Measurements from ENCODE around the gene PHACTR1.

Gene PHACTR1

DNA sequence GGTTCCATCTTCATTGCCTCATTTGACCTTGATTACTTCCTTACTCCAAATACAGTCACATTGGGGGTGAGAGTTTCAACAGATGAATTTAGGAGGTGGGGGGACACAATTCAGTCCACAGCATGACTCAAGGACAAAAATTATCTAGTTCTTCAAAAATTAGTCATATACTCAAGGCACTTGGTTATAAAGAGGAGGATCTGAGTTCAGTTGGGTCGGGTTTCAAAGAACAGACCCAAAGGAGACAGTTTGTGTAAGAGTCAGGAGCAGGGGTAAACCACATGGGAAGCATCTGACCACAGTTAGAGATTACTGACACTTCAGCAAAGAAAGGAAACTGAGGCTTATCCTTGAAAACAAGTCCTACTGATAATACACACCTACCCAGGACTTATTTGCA lies 473.8 kb downstream of the PHACTR1 start:
- DNase-seq (ENCODE audit: low read depth in 2 of 2), result no peak

DNA sequence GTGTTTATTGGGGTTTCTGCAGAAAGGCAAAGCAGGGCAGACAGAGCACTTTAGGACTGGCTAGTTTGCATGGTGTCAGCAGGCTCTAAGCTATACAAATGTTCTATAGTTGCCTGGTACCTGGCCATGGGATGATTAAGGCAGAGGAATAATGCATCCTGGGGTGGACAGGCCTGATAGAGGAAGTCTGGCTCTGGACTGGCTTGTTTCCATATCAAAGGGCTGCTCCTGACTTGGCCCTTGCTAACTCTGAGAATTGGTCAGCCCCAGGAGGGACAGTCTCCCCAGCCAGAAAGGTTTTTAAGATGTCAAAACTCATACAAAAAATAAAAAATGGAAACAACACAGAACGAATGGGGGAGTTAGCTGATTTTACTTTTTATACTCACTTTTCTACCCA lies 474.9 kb downstream of the PHACTR1 start:
- no peak for DNase-seq (ENCODE audit: low read depth in 2 of 2)

DNA sequence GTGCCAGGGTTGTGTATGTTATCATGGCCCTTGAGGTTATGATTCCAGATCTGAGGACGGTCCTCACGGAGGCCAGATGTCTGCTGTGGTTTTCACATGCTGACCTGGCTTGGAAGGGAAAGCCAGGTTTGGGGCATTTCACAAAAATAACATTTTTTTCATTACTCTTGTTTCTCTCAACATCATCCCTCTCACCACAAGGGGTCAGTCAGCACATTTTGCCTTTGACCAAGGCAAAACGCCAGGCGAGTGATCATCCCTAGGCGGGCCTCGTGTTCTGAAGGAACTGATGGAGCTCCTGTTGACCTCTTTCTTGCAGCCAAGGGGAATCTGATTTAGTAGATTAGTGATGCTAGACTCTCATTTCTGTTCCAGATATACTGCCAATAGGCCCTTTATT lies 478.3 kb downstream of the PHACTR1 start:
- DNase-seq (ENCODE audit: low read depth in 2 of 2), result no peak

DNA sequence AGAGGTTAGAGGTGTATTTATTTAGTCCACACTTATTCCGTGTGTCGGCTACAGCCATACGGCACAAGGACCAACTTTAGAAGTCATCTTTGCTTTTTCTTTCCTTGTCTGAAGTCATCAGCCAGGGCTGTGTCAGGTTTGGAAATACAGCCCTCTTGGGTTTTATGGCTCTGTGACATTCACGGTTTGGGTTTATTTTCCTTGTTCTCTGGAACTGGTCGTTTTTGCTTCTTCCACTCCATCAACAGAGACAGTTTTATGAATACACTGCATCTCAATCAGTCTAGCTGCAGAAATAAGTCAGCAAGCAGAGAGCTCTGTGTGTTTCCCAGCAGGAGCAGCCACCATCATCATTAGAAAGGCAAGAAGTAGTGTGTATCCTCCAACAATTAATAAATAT lies 479.2 kb downstream of the PHACTR1 start:
- DNase-seq (ENCODE audit: low read depth in 2 of 2), result no peak

DNA sequence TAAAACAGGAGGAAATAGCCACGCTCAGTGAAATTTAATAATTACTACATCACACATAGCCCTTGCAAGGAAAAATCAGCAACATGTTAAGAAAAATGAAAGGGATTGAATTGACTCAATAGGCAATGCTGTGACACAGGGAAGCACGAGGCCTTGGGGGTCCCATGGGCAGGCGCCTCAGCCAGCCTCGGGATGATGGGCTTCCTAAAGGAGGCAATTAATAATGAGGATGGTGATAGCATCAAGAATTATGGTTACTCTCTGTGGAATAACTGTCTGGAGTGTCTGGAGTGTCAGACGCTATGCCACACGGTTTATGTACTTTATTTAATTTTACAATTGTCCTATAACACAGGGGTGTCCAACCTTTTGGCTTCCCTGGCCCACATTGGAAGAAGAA lies 481.6 kb downstream of the PHACTR1 start:
- no peak for DNase-seq (ENCODE audit: low read depth in 2 of 2)

DNA sequence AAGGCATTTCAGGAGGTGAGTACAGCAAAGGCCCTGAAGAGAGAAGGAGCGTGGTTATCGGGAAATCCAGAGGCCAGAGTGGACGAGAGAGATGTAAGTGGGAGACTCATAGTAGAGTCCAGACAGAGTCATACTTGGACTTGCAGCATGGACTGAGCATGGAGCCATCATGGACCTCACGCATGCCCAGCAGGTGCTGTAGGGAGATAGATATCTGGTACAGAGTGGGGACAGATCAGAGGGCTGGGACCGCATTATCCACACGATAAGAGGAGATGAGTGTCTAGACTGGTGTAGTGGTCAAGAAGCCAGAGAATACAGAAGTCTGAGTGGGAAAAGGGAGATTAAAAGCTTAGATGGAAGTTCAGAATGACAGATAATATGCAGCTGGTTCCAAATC lies 484.8 kb downstream of the PHACTR1 start:
- no peak for DNase-seq (ENCODE audit: low read depth in 2 of 2)

DNA sequence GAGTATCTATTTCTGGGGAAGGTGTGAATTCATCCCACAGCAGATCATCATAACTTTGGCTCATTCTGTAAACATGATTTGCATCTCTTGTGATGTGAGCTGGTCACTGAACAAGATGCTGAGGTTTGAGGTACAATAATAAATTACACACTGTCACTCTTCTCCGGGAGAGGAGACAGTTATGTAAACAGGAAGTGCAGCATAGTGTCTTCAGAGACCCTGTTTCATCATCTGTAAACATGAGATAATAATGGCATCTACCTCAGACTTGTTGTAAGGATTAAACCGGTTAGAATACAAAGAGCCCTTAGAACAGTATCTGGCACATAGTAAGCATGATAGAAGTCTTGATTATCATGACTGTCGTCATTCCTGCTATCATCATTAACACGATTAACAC lies 486.6 kb downstream of the PHACTR1 start:
- DNase-seq (ENCODE audit: low read depth in 2 of 2), result no peak

DNA sequence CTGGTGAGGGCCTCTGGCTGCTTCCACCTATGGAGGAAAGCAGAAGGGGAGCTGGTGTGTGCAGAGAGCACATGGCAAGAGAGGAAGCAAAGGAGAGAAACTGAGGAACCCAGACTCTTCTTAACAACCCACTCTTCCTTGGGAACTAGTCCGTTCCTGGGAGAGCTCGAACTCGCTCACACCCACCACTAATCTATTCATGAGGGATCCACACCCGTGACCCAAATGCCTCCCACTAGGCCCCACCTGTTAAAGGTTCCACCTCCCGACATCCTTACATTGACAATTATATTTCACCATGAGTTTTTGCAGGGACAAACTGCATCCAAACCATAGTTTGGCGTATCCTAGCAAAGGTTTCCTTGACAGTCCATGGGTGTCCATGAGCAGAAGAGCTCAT lies 488.5 kb downstream of the PHACTR1 start:
- no peak for DNase-seq (ENCODE audit: low read depth in 2 of 2)

DNA sequence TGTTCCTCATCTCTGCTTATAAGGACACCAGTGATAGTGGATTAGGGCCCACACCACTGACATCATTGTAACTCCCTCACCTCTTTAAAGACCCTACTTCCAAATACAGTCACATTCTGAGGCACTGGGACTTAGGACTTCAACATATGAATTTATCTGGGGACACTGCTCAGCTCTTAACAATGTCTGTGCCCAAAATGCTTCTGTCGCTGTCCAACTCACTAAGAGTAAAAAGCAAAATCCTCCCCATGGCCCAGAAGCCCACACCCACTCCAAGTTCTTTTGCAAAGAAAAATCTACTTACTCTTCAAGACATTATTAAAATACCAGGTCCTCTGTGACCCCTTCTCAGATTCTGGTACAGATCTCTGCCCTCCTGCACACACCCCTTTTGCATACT lies 495.5 kb downstream of the PHACTR1 start:
- DNase-seq (ENCODE audit: low read depth in 2 of 2), result no peak

DNA sequence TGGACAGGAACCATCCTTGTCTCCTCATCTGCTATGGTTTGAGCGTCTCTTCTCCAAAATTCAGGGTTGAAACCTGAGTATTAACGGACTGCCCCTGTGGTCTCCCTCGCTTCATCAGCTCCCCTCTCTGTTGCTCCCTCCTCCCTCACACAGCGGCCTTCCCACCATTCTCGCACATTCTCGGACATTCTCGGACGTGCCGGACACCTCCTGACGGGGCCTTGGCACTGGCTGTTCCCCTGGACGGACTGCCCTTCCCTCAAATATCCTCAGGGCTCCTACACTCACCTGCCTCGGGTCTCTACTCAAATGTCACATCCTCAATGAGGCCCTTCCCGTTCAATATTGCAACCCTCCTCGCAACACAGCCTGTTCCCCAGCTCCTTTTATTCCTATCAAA lies 496.0 kb downstream of the PHACTR1 start:
- no peak for DNase-seq (ENCODE audit: low read depth in 2 of 2)

DNA sequence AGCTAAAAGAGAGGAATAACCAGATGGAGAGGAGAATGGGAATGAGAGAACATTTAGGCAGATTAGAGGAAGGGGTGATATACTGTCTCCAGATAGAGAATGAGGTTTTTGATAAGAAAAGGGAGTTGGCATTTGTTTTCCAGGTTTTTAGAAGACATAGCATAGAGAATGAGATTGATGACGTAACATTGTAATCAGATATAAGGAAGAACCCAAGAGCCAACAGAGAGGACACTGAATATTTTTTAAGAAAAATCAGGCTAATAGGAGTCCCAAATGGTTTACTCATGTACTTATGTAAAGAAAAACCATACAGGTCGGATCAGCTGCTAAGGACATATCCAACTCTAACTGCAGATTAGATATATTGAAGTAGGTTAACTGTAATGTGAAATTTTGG lies 498.8 kb downstream of the PHACTR1 start:
- no peak for DNase-seq (ENCODE audit: low read depth in 2 of 2)

DNA sequence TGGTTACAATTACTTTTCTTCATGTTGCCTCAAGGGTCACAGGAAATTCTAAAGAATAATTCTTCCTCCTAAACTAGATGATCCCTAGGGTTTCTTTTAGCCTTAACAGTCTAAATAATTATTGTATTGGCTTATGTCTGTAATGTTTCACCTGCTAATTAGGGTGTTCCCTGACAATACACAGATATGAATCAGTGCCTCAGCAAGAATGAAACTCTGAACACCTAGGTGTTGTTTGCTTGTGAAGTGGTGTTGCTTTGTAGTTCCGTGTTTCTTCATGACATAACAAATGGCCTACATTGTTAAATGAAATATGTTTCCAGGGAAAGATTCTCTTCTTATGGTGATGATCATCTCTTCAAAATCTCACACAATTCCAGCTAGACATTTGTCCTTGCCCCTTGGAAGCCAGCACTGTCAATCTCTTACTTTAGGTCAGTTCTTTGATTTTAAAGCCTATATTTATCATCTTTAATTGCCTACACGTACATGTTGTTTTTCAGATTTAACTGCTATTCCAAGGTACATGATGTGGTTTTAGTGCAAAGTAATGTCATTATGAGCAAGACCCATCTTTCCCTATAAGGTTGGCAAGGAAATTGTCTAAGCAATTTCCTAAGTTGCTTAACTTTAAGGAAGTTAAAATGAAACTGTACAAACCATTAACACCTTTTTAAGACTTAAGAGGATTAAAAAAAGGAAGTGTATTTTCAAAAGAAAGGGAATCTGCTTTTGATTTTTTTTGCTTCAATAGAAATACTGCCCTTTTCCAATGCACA lies 499.9 kb downstream of the PHACTR1 start:
- DNase-seq (ENCODE audit: low read depth in 2 of 2), result no peak

DNA sequence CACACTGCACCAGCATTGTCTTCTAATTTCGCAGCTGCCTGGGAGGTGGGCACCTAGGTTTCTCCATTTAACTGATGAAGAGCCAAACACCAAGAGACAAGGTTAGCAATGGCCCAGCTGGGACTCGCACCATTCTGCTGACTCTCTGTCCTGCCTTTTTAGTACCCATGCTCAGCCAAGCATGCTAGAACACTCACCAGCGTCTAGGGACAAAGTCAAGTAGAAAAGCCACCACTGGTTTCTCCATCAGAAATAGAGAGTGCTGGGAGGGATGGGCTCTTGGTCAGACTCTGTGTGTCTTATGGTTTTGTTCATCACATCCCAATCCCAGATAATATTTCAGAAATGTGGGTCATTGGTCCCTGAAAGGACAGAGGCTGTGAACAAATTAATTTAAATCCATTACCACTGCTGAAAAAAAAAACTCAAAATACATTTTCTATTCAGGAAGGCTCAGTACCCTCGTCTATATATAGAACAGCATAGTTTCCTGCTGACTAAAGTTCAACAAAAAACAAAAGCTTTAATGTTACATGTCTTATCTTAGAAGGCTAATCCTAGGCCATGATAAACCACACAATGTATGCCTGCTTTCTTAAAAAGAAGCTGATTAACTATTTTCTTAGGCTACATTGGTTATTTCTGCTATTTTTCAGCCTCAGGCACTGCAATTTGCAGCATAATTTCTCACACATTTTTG lies 500.8 kb downstream of the PHACTR1 start:
- DNase-seq (ENCODE audit: low read depth in 2 of 2), result no peak

DNA sequence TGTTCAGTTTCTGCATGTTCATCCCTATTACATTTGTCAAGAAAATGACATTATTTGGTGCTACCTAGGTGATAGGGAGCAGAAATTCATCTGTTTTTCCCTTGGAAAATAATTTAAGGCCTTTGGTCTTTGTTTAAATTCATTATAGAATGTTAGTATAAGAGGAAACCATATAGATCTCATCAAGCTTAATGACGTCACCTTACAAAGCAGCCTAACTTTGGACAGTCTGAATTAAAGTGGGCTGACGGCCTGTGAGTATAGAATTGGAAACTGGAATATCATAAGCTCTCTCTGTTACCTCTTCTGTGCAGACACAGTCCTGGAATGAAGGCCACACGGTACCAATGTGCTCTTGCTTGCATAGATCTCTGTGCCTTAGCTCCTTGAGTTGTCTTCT lies 503.7 kb downstream of the PHACTR1 start:
- DNase-seq (ENCODE audit: low read depth in 2 of 2), result no peak

DNA sequence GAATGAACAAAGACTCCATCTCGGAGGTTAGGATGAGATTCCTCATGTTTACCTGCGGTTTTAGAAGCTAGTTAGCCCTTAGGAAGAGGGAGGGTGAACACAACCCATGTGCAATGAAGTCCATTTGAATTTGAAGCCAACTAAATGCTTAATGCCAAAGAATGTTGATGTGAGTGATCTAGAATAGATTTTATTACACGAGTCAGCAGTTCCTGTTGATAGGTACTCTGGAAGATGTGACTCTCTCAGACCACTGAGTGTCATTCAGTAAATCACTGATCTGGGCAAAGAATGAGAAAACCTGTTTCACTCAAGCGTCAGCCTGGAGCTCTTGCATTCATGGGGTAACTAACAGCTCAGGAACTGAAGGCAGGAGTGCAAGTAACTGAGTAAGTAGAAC lies 505.5 kb downstream of the PHACTR1 start:
- DNase-seq (ENCODE audit: low read depth in 2 of 2), result no peak

DNA sequence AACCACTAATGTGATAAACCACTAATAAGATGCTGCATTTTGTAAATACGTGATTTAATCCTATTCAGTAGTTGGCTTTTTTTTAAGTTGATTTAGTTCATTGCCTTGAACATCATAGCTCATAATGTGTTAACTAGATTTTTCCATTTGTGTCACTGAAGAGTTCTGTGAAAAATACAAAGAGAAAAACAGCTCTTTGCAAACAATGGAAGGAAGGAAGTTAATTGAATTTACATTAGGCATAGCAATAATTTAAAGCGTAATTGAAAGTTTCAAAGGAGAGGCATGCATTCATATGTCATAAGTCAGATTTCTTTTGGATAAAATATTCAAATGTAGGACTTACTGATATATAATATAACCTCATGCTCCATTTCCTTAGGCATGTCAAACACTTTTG lies 509.5 kb downstream of the PHACTR1 start:
- DNase-seq (ENCODE audit: low read depth in 2 of 2), result no peak

DNA sequence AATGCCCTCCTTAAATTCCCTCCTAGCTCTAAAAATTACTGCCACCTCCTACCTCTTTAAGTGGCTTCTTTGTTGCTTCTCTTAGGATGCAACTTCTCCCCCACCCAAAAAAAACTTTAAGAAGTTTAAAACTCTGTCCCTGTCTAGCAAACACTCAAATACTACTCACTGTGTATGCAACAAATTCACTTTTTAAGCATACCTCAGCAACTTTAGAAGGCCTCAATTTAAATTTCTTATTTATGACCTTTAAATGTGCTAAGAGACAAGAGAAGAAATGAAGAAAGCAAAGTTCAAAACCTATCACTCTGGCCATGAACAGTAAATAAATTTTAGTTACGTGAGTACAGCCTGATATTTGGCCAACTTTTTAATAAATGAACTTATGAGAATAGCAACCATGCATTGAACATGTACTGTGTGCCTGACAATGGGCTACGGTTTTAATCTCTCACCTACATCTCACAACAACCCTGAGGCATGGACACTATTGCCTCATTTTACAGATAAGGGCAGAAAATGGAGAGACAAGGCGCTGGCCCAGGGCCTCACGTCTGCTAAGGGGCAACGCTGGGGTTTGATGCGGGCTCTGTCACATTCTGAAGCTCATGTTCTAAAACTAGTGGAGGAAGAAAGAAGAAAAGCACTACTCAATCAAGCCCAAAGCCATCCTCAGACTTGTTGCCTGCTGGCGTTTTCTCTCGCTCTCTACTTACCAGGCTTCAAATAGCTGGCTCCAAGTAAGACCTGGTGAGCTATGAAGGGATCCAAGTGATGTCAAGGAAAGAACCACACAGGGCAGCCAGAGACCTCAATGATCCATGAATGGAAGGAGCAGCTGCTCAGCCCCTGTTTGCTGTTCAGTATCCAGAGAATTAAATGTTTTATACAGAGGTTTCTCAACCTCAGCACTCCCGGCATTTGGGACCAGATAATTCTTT lies 512.0 kb downstream of the PHACTR1 start:
- DNase-seq (ENCODE audit: low read depth in 2 of 2), result no peak

DNA sequence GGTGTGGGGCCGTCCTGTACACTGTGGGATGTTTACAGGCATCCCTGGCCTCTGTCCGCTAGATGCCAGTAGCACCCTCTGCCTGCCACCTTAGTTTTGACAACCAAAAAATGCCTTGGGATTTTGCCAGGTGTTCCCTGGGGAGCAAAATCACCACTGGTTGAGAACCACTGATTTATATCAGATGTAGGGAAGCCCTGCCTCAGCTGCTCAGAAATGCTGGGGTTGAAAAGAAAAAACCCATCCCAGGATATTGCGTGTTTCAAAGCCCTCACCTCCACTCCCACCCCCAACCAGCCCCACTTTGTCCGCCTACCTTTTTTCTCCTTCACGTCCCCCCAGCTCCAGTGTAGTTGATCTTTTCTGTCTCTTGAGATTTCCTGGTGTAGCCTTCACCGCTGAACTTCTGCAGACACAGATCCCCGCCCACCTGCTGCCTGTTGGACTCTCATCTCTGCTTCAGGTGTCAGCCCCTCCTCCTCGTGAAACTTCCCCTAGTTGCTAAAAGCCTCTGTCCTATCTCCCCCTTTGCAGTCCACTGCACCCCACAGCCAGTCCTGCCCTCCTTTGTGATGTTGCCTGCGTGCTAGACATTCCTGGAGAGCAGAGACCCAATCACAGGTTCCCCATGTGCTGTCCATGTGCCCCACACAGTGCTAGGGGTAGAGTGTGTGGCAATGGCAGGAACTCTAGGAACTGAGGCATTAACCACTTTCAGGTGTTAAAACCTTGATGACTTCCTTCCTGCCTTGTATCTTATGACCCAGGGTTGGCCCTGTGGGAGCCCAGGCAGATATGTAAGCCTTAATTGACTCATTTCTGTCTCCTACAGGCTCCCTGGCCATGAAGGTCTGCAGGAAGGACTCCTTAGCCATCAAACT lies 512.9 kb downstream of the PHACTR1 start:
- peak; percentile 6 to 28 for DNase-seq (ENCODE audit: low read depth in 2 of 2)

DNA sequence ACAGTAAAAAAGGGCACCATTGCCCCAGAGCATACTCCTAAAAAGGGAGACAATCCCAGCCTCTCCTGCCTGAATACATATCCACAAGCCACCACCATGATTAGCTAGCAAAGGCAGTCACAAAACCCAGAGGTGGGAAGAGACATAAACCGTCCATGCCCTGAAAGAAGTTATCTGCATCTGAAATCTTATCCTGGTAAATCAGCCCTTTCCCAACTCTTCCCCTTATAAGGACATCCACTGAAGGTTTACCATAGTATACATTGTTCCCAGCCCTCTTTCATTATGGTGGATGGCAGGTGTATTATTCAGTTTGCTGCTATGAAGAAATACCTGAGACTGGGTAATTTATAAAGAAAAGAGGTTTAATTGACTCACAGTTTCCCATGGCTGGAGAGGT lies 516.5 kb downstream of the PHACTR1 start:
- no peak for DNase-seq (ENCODE audit: low read depth in 2 of 2)

DNA sequence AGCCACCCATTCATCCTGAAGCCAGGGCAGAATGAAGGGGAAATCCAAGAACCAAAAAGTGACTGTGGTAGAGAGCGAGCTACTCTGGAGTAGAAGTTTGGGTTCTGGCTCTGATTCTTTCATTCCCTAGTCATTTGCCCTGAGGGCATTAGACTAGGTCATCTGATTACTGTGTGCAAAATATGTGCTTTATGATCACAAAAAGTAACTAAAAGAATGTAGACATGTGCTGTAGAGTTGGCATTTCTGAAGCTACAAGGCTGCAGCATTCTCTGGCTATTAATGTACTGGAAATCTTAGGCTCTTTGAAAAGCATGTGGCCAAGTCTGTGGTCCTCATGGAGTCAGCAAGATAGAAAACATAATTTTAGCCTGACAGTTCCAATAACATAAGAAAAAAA lies 517.6 kb downstream of the PHACTR1 start:
- no peak for DNase-seq (ENCODE audit: low read depth in 2 of 2)

DNA sequence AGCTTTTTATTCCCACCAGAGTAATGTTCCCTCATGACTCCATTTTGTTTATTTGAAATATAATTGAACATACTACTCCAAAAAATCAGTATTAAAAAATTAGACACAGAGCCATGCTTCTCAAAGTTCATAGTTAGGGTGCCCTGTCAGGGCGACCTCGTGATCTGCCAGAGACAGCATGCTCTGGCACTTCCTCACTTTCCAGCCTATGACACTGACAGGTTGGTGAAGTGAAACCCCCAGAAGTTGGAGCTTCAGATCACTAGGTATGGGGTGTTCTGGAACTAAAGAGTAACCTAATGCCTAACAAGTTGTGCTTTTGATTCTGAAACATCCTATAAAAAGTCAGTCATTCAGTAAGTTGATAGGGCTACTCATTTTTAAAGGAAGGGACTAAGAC lies 518.8 kb downstream of the PHACTR1 start:
- no peak for DNase-seq (ENCODE audit: low read depth in 2 of 2)

DNA sequence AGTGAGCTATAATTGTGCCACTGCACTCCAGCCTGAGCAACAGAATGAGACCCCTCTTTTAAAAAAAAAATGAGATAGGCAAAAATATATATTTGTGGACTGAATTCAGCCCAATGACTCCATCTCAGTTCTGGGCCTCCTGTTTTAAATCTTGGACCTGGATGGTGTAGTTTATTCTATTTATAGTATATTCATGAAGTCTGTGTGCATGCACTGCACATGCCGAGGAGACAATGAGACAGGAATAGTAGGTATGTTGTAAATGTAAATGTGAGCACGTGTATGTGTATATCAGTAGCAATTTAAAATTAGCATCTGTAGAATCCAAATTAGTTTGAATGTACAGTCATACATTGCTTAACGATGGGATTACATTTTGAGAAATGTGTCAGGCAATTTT lies 520.8 kb downstream of the PHACTR1 start:
- DNase-seq (ENCODE audit: low read depth in 2 of 2), result no peak

Data from stimulated activated CD8-positive, alpha-beta memory T cell treated with anti-CD3 and anti-CD28 coated beads, Interleukin-7, amount 100 ng/mL, for 4 hours (primary cell).